GM19468 (cell line): Measurements from ENCODE around the gene PHKG2.
A peak's percentile ranks its signal among the peaks of the same experiment; 100 is the strongest.
"Not testable (repeated sequence)": the region's sequence is repeated elsewhere in the genome, so short reads cannot be mapped to it uniquely, and the experiment has no call there.

Source experiments
- ATAC-seq: cut with Tn5 transposase; IDR thresholded peaks from one replicate; pipeline ENCODE4 v1.9.1; 2021; ENCODE audit warnings: mild to moderate bottlenecking, moderate library complexity, moderate number of reproducible peaks; ENCODE audit not compliant: unreplicated experiment; ENCODE audit errors: extremely low read depth

The PHKG2 gene

GRCh38 chr16:30747799-30748633 lies at the start of gene PHKG2:
PHKG2 (plus strand) TSS chr16:30748425; CDS start chr16:30748821, 396 bp downstream.
- ATAC-seq, result peak; percentile 94

GRCh38 chr16:30698816-30699614 lies 49.2 kb upstream of the PHKG2 start, which contains the start of gene SRCAP:
SRCAP (plus strand) TSS chr16:30699171; CDS start chr16:30700825, 1,654 bp downstream.
- ATAC-seq, result no peak

- no peak for ATAC-seq
These were observed 48.6 kb upstream of the PHKG2 start for GRCh38 chr16:30699615-30700099.

GRCh38 chr16:30700491-30700890 lies 47.7 kb upstream of the PHKG2 start:
- no peak for ATAC-seq

GRCh38 chr16:30700971-30701370 lies 47.3 kb upstream of the PHKG2 start:
- ATAC-seq, result no peak

GRCh38 chr16:30703071-30703470 lies 45.2 kb upstream of the PHKG2 start:
- not testable (repeated sequence) for ATAC-seq

- no peak for ATAC-seq
These were observed 44.3 kb upstream of the PHKG2 start for GRCh38 chr16:30703971-30704370.

GRCh38 chr16:30706046-30706445 lies 42.2 kb upstream of the PHKG2 start:
- no peak for ATAC-seq

- ATAC-seq, result no peak
These were observed 37.3 kb upstream of the PHKG2 start for GRCh38 chr16:30710971-30711370.

- ATAC-seq, result no peak
These were observed 36.5 kb upstream of the PHKG2 start for GRCh38 chr16:30711712-30712111.

- no peak for ATAC-seq
These were observed 32.3 kb upstream of the PHKG2 start for GRCh38 chr16:30715750-30716445.

GRCh38 chr16:30720086-30720485 lies 28.1 kb upstream of the PHKG2 start:
- ATAC-seq, result no peak

- ATAC-seq, result no peak
These were observed 27.5 kb upstream of the PHKG2 start for GRCh38 chr16:30720694-30721093.

GRCh38 chr16:30721167-30721566 lies 27.1 kb upstream of the PHKG2 start:
- no peak for ATAC-seq

- ATAC-seq, result no peak
These were observed 26.6 kb upstream of the PHKG2 start for GRCh38 chr16:30721606-30722005.

- ATAC-seq, result no peak
These were observed 25.8 kb upstream of the PHKG2 start for GRCh38 chr16:30722443-30722842.

GRCh38 chr16:30722916-30723315 lies 25.3 kb upstream of the PHKG2 start:
- ATAC-seq, result no peak

GRCh38 chr16:30723725-30724355 lies 24.4 kb upstream of the PHKG2 start:
- no peak for ATAC-seq

GRCh38 chr16:30724641-30725417 lies 23.4 kb upstream of the PHKG2 start:
- ATAC-seq, result no peak
